HG03045 (cell line): ENCODE measurements around the gene LCE2B.

Source experiments
- ATAC-seq: cut with Tn5 transposase; IDR thresholded peaks from one replicate; pipeline ENCODE4 v1.9.1; 2021; ENCODE audit warnings: mild to moderate bottlenecking, moderate library complexity; ENCODE audit not compliant: unreplicated experiment

The LCE2B gene

GRCh38 chr1:152728986-152729385 lies 43.1 kb downstream of the LCE2B start:
- ATAC-seq, result no peak

GRCh38 chr1:152735648-152736047 lies 49.7 kb downstream of the LCE2B start:
- no peak for ATAC-seq
